HEK293T (cell line): ENCODE data around the gene LMTK2.

Experiments used
- CTCF ChIA-PET: fragments of 350-600 bp; formaldehyde crosslinking; extraction: SDS; loops from one replicate; lab custom pipeline; 2021; ENCODE audit warnings: antibody characterized with exemption, inconsistent platforms; lab: Yijun Ruan, JAX
- POLR2A ChIA-PET: fragments of 350-600 bp; formaldehyde crosslinking; extraction: SDS; loops from one replicate; lab custom pipeline; 2020; ENCODE audit warnings: antibody characterized with exemption, inconsistent platforms; lab: Yijun Ruan, JAX
- DNase-seq: peaks from one replicate; pipeline ENCODE4 v3.0.0; 2012; ENCODE audit warnings: mixed read lengths; ENCODE audit errors: extremely low spot score
- ARNT ChIP-seq: fragments of 450-650 bp; IDR thresholded peaks from 2 replicates; pipeline ENCODE4 v1.6.1; 2017; ENCODE audit warnings: mild to moderate bottlenecking
- BHLHE40 ChIP-seq: fragments of 450-650 bp; IDR thresholded peaks from 2 replicates; pipeline ENCODE4 v1.6.1; 2016; ENCODE audit warnings: mild to moderate bottlenecking, moderate library complexity, borderline replicate concordance
- CTBP1 ChIP-seq: fragments of 450-650 bp; IDR thresholded peaks from 2 replicates; pipeline ENCODE4 v1.6.1; 2016; ENCODE audit warnings: borderline replicate concordance
- ELF4 ChIP-seq: fragments of 450-650 bp; IDR thresholded peaks from 2 replicates; pipeline ENCODE4 v1.6.1; 2017; ENCODE audit warnings: antibody characterized with exemption
- FOXA1 ChIP-seq: fragments of 450-650 bp; IDR thresholded peaks from 2 replicates; pipeline ENCODE4 v1.6.1; 2016; ENCODE audit warnings: mild to moderate bottlenecking
- FOXK2 ChIP-seq: fragments of 450-650 bp; IDR thresholded peaks from 2 replicates; pipeline ENCODE4 v1.6.1; 2016; ENCODE audit warnings: mild to moderate bottlenecking
- FOXM1 ChIP-seq: fragments of 450-650 bp; IDR thresholded peaks from 2 replicates; pipeline ENCODE4 v1.6.1; 2017; ENCODE audit warnings: mild to moderate bottlenecking, borderline replicate concordance
- HDGF ChIP-seq: fragments of 450-650 bp; IDR thresholded peaks from 2 replicates; pipeline ENCODE4 v1.6.1; 2017; ENCODE audit warnings: antibody characterized with exemption, borderline replicate concordance
- L3MBTL2 ChIP-seq: fragments of 450-650 bp; conservative IDR thresholded peaks from 2 replicates; pipeline ENCODE4 v1.6.1; 2016; ENCODE audit warnings: mild to moderate bottlenecking
- LEF1 ChIP-seq: fragments of 450-650 bp; IDR thresholded peaks from 2 replicates; pipeline ENCODE4 v1.6.1; 2017; ENCODE audit warnings: mild to moderate bottlenecking, borderline replicate concordance
- NFRKB ChIP-seq: fragments of 450-650 bp; IDR thresholded peaks from 2 replicates; pipeline ENCODE4 v1.6.1; 2016; ENCODE audit warnings: mild to moderate bottlenecking, moderate library complexity
- SP1 ChIP-seq: fragments of 450-650 bp; IDR thresholded peaks from 2 replicates; pipeline ENCODE4 v1.6.1; 2017
- SUZ12 ChIP-seq: fragments of 450-650 bp; IDR thresholded peaks from 2 replicates; pipeline ENCODE4 v1.6.1; 2016; ENCODE audit warnings: mild to moderate bottlenecking
- TARDBP ChIP-seq: fragments of 450-650 bp; IDR thresholded peaks from 2 replicates; pipeline ENCODE4 v1.6.1; 2016
- ZNF384 ChIP-seq: fragments of 450-650 bp; IDR thresholded peaks from 2 replicates; pipeline ENCODE4 v1.6.1; 2016
- TF ChIP-seq, protein P1 (sequence below): fragments of 450-650 bp; IDR thresholded peaks from 2 replicates; pipeline ENCODE4 v1.6.1; 2016

Gene LMTK2

DNA sequence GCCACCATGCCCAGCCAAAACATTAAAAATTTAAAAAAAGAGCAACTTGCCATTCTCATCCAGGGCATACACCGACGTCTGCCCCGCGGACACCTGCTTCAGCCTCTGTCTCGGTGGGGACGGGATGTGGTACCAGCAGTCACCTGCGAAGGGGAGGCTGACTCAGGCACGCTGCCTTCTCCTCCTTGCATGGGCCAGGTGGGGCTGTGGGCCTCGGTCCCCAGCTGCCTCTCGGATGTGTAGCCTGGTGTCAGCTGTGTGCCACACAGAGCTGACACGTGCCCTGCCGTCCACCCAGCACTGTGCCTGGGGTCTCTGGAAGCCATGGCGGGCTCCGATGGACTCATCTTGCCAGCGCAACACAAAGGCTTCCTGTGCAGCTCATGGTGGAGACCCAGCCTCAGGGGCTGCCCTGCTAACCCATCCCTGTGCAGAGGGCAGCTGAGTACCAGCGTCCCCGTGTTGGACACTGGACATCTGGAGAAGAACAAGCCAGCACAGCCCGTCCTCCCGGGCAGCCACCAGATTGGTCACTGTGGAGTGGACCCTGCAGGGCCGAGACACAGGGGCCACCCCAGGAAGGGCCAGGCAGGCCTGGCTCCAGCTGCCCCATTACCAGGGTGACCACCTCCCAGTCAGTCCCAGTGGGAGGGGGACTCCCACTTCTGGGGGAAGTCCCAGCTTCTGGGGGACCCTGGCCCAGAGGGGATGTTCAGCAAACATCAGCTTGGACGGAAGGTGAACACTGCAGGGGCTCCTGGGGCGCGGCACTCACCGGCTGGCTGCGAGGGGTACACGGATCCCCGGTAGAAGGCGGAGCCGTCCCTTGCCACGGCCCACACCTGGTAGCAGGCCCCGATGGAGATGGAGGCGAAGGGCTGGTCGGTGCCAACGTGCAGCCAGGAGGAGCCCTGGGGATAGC lies 115.2 kb downstream of the LMTK2 start:
- no peak for TF ChIP-seq NFRKB
- no peak for TF ChIP-seq CTBP1
- TF ChIP-seq SUZ12: no peak
- TF ChIP-seq FOXA1: no peak
- TF ChIP-seq ELF4: no peak
- no peak for TF ChIP-seq FOXK2
- TF ChIP-seq HDGF: no peak
- TF ChIP-seq L3MBTL2: no peak
- no peak for TF ChIP-seq LEF1
- TF ChIP-seq FOXM1: no peak
- no peak for TF ChIP-seq SP1
- TF ChIP-seq ZNF384: no peak
- no peak for TF ChIP-seq ARNT
- TF ChIP-seq TARDBP: no peak
- no peak for TF ChIP-seq BHLHE40
- TF ChIP-seq, protein P1, sequence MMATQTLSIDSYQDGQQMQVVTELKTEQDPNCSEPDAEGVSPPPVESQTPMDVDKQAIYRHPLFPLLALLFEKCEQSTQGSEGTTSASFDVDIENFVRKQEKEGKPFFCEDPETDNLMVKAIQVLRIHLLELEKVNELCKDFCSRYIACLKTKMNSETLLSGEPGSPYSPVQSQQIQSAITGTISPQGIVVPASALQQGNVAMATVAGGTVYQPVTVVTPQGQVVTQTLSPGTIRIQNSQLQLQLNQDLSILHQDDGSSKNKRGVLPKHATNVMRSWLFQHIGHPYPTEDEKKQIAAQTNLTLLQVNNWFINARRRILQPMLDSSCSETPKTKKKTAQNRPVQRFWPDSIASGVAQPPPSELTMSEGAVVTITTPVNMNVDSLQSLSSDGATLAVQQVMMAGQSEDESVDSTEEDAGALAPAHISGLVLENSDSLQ: no peak
- ChIA-PET CTCF (no interaction called here), POLR2A (no interaction called here)
- no peak for DNase-seq

DNA sequence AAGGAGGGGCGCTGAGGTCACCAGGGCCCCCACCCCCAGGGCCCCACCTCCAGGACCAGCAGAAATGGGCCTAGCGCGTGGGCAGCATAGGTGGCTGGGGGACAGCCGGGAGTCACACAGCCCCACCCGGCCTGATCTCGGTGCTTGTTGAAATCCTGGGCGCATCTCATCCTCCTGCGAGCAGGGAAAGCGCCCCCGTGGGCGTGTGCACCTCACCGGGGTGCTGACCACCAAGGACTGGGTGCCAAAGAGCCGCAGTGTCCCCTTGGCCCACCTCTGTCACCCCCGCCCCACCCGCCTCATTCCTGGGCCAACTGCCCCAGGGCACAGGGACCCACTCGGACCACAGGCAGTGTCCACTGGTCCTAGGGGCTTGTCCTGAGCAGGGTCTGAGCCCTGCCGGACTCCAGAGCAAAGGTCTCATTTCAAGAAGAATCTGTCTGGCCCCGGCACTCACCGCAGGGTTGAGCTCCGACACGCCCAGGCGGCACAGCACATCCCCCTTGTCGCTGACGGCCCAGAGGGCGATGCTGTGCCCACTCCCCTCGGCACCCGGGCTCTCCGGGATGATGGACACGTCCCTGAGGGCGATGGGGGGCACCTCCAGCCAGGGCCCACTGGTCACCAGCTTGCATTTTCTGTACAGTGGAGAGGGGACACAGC lies 116.0 kb downstream of the LMTK2 start:
- CTCF ChIA-PET: no interaction called here
- POLR2A ChIA-PET: no interaction called here
- no peak for DNase-seq

DNA sequence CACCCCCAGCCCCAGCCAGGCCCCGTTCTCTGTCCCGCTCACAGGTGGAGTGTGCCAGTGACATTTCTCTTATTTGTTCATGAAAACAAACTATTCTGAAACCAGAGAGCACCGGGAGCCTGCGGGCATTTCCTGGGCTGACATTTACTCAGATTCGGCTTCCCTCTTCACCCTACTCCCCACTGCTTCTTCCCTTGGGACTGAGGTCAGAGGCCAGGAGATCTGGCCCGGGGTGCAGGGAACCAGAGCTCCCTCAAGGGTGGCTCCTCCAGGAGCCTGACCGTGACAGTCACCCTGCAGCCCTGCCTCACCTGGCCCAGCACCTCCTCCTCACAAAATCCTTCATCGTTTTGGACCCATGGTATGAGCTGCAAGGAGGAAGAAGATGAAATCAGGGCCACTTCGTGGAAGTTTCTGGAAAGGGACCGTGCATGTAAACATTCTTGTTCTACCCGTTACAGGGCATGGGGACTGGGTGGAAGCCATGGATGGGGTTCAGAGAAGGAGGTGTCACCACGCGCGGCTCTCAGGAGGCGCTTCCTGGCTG lies 116.8 kb downstream of the LMTK2 start:
- POLR2A ChIA-PET: no interaction called here
- CTCF ChIA-PET: no interaction called here
- DNase-seq: no peak
- TF ChIP-seq ELF4: no peak
- no peak for TF ChIP-seq CTBP1
- TF ChIP-seq NFRKB: no peak
- no peak for TF ChIP-seq L3MBTL2
- no peak for TF ChIP-seq FOXK2
- TF ChIP-seq HDGF: no peak

More for the DNA sequence above, 116.0 kb downstream of the LMTK2 start:
- TF ChIP-seq FOXA1 (no peak), HDGF (no peak), L3MBTL2 (no peak), TARDBP (no peak), LEF1 (no peak), ZNF384 (no peak)
- TF ChIP-seq, protein P1: no peak

DNA sequence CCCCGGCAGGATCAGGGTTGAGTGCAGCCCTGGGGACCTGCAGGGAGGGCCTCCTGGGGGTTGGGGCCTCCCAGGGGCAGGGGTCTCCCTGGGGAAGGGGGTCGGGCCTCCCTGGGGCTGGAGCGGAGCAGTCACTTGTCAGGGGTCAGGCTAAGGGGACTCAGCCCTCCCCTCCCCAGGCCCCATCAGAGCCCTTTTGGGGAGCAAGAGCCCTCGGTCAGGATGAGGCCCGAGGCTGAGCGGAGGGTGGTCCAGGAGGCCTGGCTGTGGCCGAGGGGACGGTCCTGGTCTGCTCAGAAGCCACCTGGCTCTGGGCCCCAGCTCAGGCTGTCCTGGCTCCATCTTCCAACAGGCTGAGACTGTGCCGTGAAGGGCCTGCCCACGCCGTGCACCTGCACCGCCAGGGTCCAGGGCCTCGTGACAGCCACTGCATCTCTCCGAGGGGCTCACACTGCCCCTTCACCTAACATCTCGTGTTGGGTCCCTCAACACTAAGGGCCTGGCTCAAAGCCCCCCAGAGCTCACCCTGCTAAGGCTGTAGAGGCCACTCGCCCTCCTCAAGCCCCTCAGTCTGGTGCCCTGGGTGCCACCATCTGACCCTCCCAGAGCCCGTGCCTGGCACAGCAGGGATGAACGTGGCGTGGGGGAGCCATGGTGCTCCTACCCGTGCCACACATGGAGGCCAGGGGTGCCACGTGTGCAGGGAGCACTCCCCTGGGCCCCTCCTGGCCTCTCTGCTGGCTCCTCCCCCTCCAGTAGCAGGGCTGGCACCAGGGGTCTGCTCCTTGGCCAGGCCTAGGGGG lies 117.4 kb downstream of the LMTK2 start:
- CTCF ChIA-PET: no interaction called here
- POLR2A ChIA-PET: no interaction called here
- no peak for TF ChIP-seq L3MBTL2
- TF ChIP-seq FOXA1: no peak
- TF ChIP-seq TARDBP: no peak
- TF ChIP-seq BHLHE40: no peak
- no peak for TF ChIP-seq CTBP1
- TF ChIP-seq FOXK2: no peak
- TF ChIP-seq, protein P1: no peak
- no peak for TF ChIP-seq SP1
- no peak for TF ChIP-seq LEF1
- no peak for TF ChIP-seq FOXM1
- TF ChIP-seq ARNT: no peak
- no peak for TF ChIP-seq ZNF384
- no peak for TF ChIP-seq NFRKB
- no peak for TF ChIP-seq HDGF
- no peak for DNase-seq

DNA sequence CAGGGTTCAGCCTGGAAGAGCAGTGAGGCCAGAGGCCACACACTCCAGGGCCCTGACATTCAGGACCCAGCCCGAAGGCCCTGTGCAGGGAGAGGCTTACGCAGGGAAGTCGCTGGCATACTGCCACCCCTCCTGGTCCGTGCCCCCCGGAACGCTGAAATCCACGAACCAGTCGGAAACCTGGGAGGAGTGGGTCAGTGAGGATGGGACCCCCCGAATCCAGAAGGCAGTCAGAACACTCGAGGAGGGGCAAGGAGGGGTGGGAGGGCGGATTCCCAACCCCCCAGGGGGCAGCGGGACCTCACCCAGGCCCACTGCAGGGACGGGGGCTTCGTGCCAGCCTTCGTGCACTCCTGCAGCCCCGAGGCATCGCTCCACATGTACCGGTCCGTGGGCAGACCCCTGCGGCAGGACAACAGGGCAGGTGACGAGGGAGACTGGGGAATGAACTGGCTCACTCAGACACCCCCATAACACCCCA lies 118.1 kb downstream of the LMTK2 start:
- POLR2A ChIA-PET: no interaction called here
- DNase-seq: no peak
- CTCF ChIA-PET: no interaction called here
- TF ChIP-seq SUZ12: no peak
